Activated T-helper 1 cell treated with anti-CD3 and anti-CD28 coated beads, Interleukin-2, amount 50 U/mL, for 16 hours (primary cell): ENCODE data around the gene PPP2R5A.
"Not testable (repeated sequence)": the region's sequence is repeated elsewhere in the genome, so short reads cannot be mapped to it uniquely, and the experiment has no call there.

Source experiments
- DNase-seq, 2 donors: peaks; one replicate each; pipeline ENCODE4 v3.0.0-alpha.2; 2020; ENCODE audit warnings: low read depth in 1 of 2, low spot score in 1 of 2

Gene PPP2R5A

GRCh38 chr1:212297338-212297737, 12.1 kb downstream of the PPP2R5A start:
- no peak for DNase-seq

- no peak for DNase-seq
Observed at GRCh38 chr1:212301580-212301979, 16.4 kb downstream of the PPP2R5A start.

- no peak for DNase-seq
Observed at GRCh38 chr1:212302745-212303383, 17.7 kb downstream of the PPP2R5A start.

GRCh38 chr1:212305342-212305741, 20.1 kb downstream of the PPP2R5A start:
- DNase-seq = no peak

- not testable (repeated sequence) for DNase-seq
Observed at GRCh38 chr1:212305984-212306452, 20.8 kb downstream of the PPP2R5A start.

- no peak for DNase-seq
Observed at GRCh38 chr1:212309967-212310366, 24.8 kb downstream of the PPP2R5A start.

GRCh38 chr1:212310383-212310782, 25.2 kb downstream of the PPP2R5A start:
- no peak for DNase-seq

GRCh38 chr1:212311836-212312497, 26.8 kb downstream of the PPP2R5A start:
- no peak for DNase-seq

- DNase-seq = no peak
Observed at GRCh38 chr1:212313616-212314015, 28.4 kb downstream of the PPP2R5A start.

GRCh38 chr1:212315184-212315583, 30.0 kb downstream of the PPP2R5A start:
- DNase-seq = no peak

- no peak for DNase-seq
Observed at GRCh38 chr1:212315907-212316306, 30.7 kb downstream of the PPP2R5A start.

- DNase-seq = no peak
Observed at GRCh38 chr1:212317916-212318315, 32.7 kb downstream of the PPP2R5A start.

GRCh38 chr1:212321031-212321430, 35.8 kb downstream of the PPP2R5A start:
- not testable (repeated sequence) for DNase-seq

- no peak for DNase-seq
Observed at GRCh38 chr1:212323066-212323465, 37.9 kb downstream of the PPP2R5A start.

GRCh38 chr1:212326541-212326940, 41.3 kb downstream of the PPP2R5A start:
- no peak for DNase-seq

- no peak for DNase-seq
Observed at GRCh38 chr1:212328248-212328647, 43.0 kb downstream of the PPP2R5A start.

GRCh38 chr1:212329105-212329504, 43.9 kb downstream of the PPP2R5A start:
- no peak for DNase-seq

GRCh38 chr1:212341090-212341489, 55.9 kb downstream of the PPP2R5A start:
- no peak for DNase-seq

- DNase-seq = no peak
Observed at GRCh38 chr1:212344905-212345304, 59.7 kb downstream of the PPP2R5A start.

- DNase-seq = no peak
Observed at GRCh38 chr1:212346601-212347000, 61.4 kb downstream of the PPP2R5A start.

- DNase-seq = no peak
Observed at GRCh38 chr1:212351588-212352362, 66.6 kb downstream of the PPP2R5A start.

GRCh38 chr1:212353181-212353580, 68.0 kb downstream of the PPP2R5A start:
- DNase-seq = no peak
